Testis (tissue), 3 donors: ENCODE measurements around the gene PDK2. TPM values are rescaled to one million over a fixed set of nuclear protein-coding genes. Genes with fewer than 3 reads are reported as not detected.
A peak's percentile ranks its signal among the peaks of the same experiment; 100 is the strongest.

Source experiments
- DNase-seq: peaks from one replicate; pipeline ENCODE4 v3.0.0-alpha.2; 2019
- H3K27ac ChIP-seq, 2 donors: fragments of 200-600 bp; sonication (generic); one replicate each; pipeline ENCODE4 v1.5.1; 2019
- H3K27me3 ChIP-seq: fragments of 200-600 bp; sonication (generic); one replicate; pipeline ENCODE4 v1.5.1; 2019
- H3K36me3 ChIP-seq: fragments of 200-600 bp; sonication (generic); one replicate; pipeline ENCODE4 v1.5.1; 2017; ENCODE audit warnings: low read depth; ENCODE audit errors: missing control alignments
- H3K4me1 ChIP-seq: fragments of 200-600 bp; sonication (generic); one replicate; pipeline ENCODE4 v1.5.1; 2019
- H3K4me3 ChIP-seq, 2 donors: fragments of 200-600 bp; sonication (generic); one replicate each; pipeline ENCODE4 v1.5.1; 2017 to 2019
- H3K9me3 ChIP-seq: fragments of 200-600 bp; sonication (generic); one replicate; pipeline ENCODE4 v1.5.1; 2017
- POLR2A ChIP-seq: fragments of 450-650 bp; IDR thresholded peaks from one replicate; pipeline ENCODE4 v1.6.1; 2017; ENCODE audit warnings: antibody characterized with exemption, mild to moderate bottlenecking, moderate library complexity
- WGBS, 2 donors: methylation state at CpG; one replicate each; pipeline ENCODE4 v1.1.5; 2018; 5-methylcytosine and 5-hydroxymethylcytosine counted together
- intact Hi-C: fragments of 100-400 bp; cut with DNase I; formaldehyde crosslinking; loops from one replicate; pipeline ENCODE4 v1.15.1; 2023; ENCODE audit warnings: low total_unique reads
- polyA plus RNA-seq: library from polyadenylated mRNA; stranded (reverse); fragments of 350-450 nt; fragmentation: Illumina TruSeq; extraction: RNeasy Lipid Tissue Mini Kit (QIAGEN cat#74804); gene quantifications from one replicate; pipeline ENCODE4 v1.2.3, GENCODE V29; 2014; ENCODE audit warnings: low read depth, low replicate concordance; ENCODE audit not compliant: insufficient read depth
- total RNA-seq, 2 donors: library from RNA; depleted of rRNA; stranded (reverse); fragments of >200 nt; gene quantifications; one replicate each; pipeline ENCODE4 v1.2.3, GENCODE V29; 2016
- TF ChIP-seq, protein P1 (sequence below), 3 experiments: fragments of 450-650 bp in 2 of 3; fragments of 200-600 bp in 1 of 3; sonication (generic) in 1 of 3; IDR thresholded peaks; one replicate each; pipeline ENCODE4 v1.5.1; 2016 to 2019; ENCODE audit warnings: antibody characterized with exemption in 3 of 3, mild to moderate bottlenecking in 2 of 3, moderate library complexity in 1 of 3

The PDK2 gene
- total and polyA plus RNA-seq, 3 donors from 2014 or later = 50.6 to 62.1 (median 56.4) TPM

DNA sequence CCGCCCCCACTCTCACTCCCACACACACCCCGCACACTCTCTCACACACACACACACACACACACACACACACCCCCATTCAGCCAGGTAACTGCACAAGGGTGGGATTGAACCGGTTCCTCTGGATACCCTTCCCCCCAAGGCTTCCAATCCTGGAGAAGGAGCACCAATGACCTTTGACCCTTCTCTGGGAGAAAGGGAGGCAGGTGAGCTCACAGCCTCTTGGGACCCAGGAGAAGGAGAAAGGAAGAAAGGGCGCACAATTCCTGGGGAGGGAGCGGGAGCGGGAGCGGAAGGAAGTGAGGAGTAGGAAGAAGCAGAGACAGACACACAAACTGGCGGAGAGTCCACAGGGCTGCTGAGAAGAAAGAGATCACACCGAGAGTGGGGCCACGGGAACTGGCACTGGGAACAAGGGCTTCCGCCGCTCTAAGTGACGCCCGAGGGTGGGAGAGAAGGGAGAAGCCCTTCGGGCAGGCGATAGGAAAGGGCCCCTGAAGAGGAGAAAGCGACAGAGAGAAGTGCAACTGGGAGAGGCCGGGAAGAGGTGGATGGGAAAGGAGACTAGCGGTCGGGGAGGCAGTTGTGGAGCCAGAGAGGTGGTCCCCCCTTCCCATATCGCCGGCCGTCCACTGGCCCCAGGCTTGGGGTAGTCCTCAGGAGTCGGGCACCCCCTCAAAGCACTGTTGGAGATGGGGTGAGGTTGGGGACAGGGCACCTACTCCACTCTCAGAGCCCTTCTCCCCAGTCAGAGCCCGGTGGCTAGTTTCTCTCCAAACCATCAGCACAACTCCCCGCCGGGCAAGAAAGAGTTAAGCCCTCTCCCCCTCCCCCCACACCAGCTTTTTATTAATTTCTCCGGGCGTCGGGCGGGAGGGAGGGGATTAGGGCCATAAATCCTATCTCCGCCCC lies 33.5 kb downstream of the PDK2 start:
- Histone ChIP-seq H3K27me3 (no peaks in the 10 kb centered on the region), H3K27ac (no peak overlapping the region), H3K9me3 (no peaks in the 10 kb centered on the region), H3K36me3 (no peaks in the 10 kb centered on the region), H3K4me1 (peaks cover 21% of the 10 kb centered on the region), H3K4me3 (peak overlapping the region; percentile 55 to 58)
- intact Hi-C loops = no loop called here
- no peak for DNase-seq
- TF ChIP-seq POLR2A = no peak
- TF ChIP-seq, protein P1, sequence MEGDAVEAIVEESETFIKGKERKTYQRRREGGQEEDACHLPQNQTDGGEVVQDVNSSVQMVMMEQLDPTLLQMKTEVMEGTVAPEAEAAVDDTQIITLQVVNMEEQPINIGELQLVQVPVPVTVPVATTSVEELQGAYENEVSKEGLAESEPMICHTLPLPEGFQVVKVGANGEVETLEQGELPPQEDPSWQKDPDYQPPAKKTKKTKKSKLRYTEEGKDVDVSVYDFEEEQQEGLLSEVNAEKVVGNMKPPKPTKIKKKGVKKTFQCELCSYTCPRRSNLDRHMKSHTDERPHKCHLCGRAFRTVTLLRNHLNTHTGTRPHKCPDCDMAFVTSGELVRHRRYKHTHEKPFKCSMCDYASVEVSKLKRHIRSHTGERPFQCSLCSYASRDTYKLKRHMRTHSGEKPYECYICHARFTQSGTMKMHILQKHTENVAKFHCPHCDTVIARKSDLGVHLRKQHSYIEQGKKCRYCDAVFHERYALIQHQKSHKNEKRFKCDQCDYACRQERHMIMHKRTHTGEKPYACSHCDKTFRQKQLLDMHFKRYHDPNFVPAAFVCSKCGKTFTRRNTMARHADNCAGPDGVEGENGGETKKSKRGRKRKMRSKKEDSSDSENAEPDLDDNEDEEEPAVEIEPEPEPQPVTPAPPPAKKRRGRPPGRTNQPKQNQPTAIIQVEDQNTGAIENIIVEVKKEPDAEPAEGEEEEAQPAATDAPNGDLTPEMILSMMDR (IDR thresholded peaks at IDR 0.05) = no peak
- WGBS, 2 donors = 13 to 14% methylated on average over 28 to 32 of the region's 32 CpGs

DNA sequence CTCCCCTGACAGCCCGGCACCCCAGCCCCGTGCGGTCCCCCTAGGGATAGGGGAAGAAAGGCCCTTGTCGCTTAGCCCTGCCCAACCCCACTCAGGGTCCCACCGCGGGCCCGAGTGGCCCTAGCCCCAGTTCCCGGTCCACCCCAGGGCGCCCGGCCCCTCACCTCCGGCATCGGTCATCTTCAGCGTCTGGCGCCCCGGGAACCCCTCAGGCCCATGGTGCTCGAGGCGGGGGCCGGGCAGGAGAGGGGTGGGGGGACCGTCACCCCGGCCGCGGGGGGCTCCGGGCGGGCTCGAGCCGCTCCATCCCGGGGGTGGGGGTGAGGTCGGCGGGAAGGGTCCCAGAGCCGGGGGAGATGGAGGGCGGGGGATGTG lies 34.2 kb downstream of the PDK2 start:
- Histone ChIP-seq H3K4me3 (peak overlapping the region; percentile 55 to 58), H3K9me3 (no peaks in the 10 kb centered on the region), H3K27ac (no peak overlapping the region), H3K4me1 (peaks cover 16% of the 10 kb centered on the region), H3K36me3 (no peaks in the 10 kb centered on the region), H3K27me3 (no peaks in the 10 kb centered on the region)
- TF ChIP-seq POLR2A = no peak
- TF ChIP-seq, protein P1 (IDR thresholded peaks at IDR 0.05) = no peak
- no peak for DNase-seq
- WGBS, 2 donors = 0 to 2% methylated on average over 1 to 31 of the region's 31 CpGs
- intact Hi-C loops = no loop called here

DNA sequence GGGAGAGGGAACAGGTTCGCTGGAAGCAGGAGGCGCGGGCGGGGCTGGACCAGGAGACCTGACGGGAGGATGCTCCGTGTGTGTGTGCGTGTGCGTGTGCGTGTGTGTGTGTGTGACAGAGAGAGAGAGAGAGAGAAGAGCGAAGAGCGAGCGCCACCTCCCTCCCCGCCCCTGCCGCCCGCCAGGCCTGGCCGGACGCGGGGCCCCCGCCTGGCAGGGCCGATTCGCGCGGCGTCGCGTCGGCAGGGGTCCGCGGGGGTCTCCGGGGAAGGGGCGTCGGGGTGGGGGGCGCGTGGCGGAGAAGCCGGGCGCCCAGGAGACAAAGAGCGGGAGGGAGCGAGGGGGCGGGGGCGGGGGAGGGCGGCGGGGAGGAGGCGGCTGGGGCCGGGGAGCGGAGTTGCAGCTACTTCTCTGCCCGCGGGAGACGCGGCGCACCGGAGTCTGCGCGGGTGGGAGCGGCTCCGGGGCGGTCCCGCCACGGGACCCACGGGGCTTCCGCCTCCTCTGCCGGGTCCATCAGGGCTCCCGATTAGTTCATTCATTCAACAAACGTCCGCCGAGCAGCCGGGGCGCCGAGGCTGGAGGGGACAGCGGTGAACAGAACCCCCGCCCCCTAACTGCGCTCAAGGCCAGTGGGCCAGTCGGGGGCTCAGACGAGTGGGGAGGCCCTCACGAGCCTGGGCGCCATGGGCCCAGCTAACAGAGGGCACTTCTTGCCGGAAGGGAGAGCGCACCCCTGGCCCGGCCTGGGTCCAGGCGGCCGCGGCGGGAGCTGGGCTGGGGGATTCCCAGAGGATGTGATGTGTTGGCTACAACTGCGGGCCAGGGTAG lies 34.8 kb downstream of the PDK2 start, which contains the start of gene SAMD14:
Gene SAMD14, minus strand, starts transcription at position 433 of the 831 bp plus-strand sequence. CDS start 5,201 bp downstream, outside the sequence.
- 9 to 13% methylated on average over 17 to 37 of the region's 84 CpGs for WGBS, 2 donors
- H3K4me3 ChIP-seq = peak within 1 kb of the TSS; percentile 55 to 58
- intact Hi-C loops = no loop called here
- no peak for DNase-seq
- H3K36me3 ChIP-seq = no peaks in the 10 kb centered on the region
- H3K27me3 ChIP-seq = no peaks in the 10 kb centered on the region
- H3K27ac ChIP-seq = no peak within 1 kb of the TSS
- peaks cover 16% of the 10 kb centered on the region for H3K4me1 ChIP-seq
- H3K9me3 ChIP-seq = no peaks in the 10 kb centered on the region
- TF ChIP-seq, protein P1 (IDR thresholded peaks at IDR 0.05) = no peak
- no peak for TF ChIP-seq POLR2A

DNA sequence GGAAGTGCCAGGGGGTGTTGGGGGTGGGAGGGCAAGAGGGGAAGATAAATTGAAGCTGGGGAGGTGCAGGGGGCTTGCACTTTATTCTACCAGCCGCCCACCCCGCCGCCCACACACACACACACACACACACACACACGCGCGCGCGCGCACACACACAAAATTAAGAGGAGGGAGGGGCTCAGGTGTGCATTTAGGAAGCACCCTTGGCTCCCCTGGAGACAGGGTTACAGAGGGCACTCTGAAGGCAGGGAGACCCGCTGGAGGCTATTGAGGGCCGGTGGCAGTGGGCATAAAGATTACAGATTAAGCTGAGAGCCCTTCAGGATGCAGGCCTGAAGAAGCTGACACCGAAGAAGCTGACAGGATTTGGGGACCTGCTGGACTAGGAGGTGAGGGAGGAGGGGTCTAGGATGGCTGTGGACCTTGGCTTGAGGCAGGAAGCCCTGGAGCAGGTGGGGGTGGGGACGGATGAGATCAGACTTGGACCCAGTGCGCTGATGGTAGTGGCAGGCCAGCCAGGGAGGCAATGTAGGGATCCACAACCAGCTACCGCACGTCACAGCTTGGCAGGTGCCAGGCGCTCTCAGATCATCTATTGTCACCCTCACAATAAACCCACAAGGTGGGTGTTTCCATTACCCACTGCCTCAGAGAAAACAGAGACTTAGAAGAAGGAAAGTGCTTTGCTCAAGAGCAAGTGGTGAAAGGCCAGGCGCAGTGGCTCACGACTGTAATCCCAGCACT lies 35.6 kb downstream of the PDK2 start:
- H3K4me1 ChIP-seq = peaks cover 16% of the 10 kb centered on the region
- H3K27ac ChIP-seq = no peak overlapping the region
- H3K9me3 ChIP-seq = no peaks in the 10 kb centered on the region
- no peak for TF ChIP-seq POLR2A
- TF ChIP-seq, protein P1 (IDR thresholded peaks at IDR 0.05) = no peak
- intact Hi-C loops = no loop called here
- WGBS, 2 donors = 57 to 64% methylated on average over 16 to 19 of the region's 19 CpGs
- no peak for DNase-seq
- peak overlapping the region in 1 of 2 donors; percentile 58 for H3K4me3 ChIP-seq
- H3K27me3 ChIP-seq = no peaks in the 10 kb centered on the region
- no peaks in the 10 kb centered on the region for H3K36me3 ChIP-seq
